ENCODE data around the gene PRR29. TPM values are rescaled to one million over a fixed set of nuclear protein-coding genes. Genes with fewer than 3 reads are reported as not detected.

PRR29 gene
- polyA plus RNA-seq, 1 of the 3 experiments (the other 2 are of a cell fraction), result 2.7 TPM

DNA sequence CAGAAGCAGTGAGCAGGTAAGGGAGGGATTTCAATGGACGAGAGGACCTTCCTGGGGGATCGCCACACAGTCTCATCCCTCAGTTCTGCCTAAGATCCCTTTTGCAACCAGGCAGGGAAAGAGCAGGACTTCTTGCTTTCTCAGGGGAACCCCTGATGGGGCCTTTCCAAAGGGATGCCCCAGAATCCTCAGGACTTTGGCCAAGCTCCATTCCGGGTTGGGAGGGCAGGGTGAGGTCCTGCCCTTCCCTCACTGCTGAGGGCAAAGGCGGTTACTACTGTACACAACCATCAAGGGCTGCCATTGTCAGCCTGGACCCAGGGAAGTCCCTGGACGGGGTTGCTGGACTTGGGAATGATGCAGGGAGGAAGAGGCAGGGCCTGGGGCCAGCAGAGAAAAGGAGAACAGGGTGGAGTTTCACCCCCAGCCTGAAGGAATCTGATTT is 9.7 kb downstream of the PRR29 start:
- TF ChIP-seq FOXJ3 (CRISPR knock-in tag; IDR thresholded peaks at IDR 0.05), result no peak
- no peak for TF ChIP-seq RXRA (IDR thresholded peaks at IDR 0.05; ENCODE audit: borderline replicate concordance, low read depth)
- TF ChIP-seq SIN3A (IDR thresholded peaks at IDR 0.05; ENCODE audit: borderline replicate concordance, low read depth, low read length), result no peak
- TF ChIP-seq, protein P1, sequence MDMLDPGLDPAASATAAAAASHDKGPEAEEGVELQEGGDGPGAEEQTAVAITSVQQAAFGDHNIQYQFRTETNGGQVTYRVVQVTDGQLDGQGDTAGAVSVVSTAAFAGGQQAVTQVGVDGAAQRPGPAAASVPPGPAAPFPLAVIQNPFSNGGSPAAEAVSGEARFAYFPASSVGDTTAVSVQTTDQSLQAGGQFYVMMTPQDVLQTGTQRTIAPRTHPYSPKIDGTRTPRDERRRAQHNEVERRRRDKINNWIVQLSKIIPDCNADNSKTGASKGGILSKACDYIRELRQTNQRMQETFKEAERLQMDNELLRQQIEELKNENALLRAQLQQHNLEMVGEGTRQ (IDR thresholded peaks at IDR 0.05; ENCODE audit: borderline replicate concordance, low read depth, low read length), result no peak
- TF ChIP-seq TCF12 (IDR thresholded peaks at IDR 0.05), result no peak
- TF ChIP-seq FOSL2 (IDR thresholded peaks at IDR 0.05; ENCODE audit: borderline replicate concordance, low read depth), result no peak
- TF ChIP-seq EP300 (IDR thresholded peaks at IDR 0.05; ENCODE audit: borderline replicate concordance in 1 of 2, low read depth in 1 of 2, low read length in 1 of 2), result no peak
- TF ChIP-seq, protein P2, sequence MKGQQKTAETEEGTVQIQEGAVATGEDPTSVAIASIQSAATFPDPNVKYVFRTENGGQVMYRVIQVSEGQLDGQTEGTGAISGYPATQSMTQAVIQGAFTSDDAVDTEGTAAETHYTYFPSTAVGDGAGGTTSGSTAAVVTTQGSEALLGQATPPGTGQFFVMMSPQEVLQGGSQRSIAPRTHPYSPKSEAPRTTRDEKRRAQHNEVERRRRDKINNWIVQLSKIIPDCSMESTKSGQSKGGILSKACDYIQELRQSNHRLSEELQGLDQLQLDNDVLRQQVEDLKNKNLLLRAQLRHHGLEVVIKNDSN (IDR thresholded peaks at IDR 0.05; ENCODE audit: borderline replicate concordance, low read depth), result no peak
- no peak for TF ChIP-seq GABPA (IDR thresholded peaks at IDR 0.05; ENCODE audit: low read depth)
- no peak for TF ChIP-seq FOXM1 (IDR thresholded peaks at IDR 0.05; ENCODE audit: low read depth)
- TF ChIP-seq TEAD4 (IDR thresholded peaks at IDR 0.05; ENCODE audit: borderline replicate concordance, insufficient read depth), result no peak
- TF ChIP-seq, protein P3, sequence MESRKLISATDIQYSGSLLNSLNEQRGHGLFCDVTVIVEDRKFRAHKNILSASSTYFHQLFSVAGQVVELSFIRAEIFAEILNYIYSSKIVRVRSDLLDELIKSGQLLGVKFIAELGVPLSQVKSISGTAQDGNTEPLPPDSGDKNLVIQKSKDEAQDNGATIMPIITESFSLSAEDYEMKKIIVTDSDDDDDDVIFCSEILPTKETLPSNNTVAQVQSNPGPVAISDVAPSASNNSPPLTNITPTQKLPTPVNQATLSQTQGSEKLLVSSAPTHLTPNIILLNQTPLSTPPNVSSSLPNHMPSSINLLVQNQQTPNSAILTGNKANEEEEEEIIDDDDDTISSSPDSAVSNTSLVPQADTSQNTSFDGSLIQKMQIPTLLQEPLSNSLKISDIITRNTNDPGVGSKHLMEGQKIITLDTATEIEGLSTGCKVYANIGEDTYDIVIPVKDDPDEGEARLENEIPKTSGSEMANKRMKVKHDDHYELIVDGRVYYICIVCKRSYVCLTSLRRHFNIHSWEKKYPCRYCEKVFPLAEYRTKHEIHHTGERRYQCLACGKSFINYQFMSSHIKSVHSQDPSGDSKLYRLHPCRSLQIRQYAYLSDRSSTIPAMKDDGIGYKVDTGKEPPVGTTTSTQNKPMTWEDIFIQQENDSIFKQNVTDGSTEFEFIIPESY (IDR thresholded peaks at IDR 0.05; ENCODE audit: borderline replicate concordance, low read depth), result no peak
- no peak for TF ChIP-seq GATA2 (CRISPR knock-in tag; IDR thresholded peaks at IDR 0.05)
- no peak for TF ChIP-seq EZH2phosphoT487 (IDR thresholded peaks at IDR 0.05; ENCODE audit: borderline replicate concordance, low read depth)
- H3F3A ChIP-seq (replicated peaks; ENCODE audit: insufficient read depth), result no peaks in the 10 kb centered on the region
- DNase-seq, result no peak
- H3K9ac ChIP-seq, result no peak overlapping the region
- no peaks in the 10 kb centered on the region for H4K20me1 ChIP-seq (ENCODE audit: insufficient read depth)
- no peaks in the 10 kb centered on the region for H3K36me3 ChIP-seq (replicated peaks in 1 of 2; ENCODE audit: control insufficient read depth in 1 of 2, insufficient read depth in 2 of 2, low read length in 1 of 2)
- no peaks in the 10 kb centered on the region for H3K9me2 ChIP-seq
- 74% methylated on average over 5 of the region's 5 CpGs for WGBS (ENCODE audit: low lambda C conversion rate)
- H3K27ac ChIP-seq (ENCODE audit: low read depth in 2 of 2, low read length in 1 of 2), result no peak overlapping the region
- no peaks in the 10 kb centered on the region for H3K79me2 ChIP-seq (ENCODE audit: insufficient read depth)
- peaks cover 0 to 22% of the 10 kb centered on the region in 2 experiments; a peak in 1 of 4 replicates for H3K4me1 ChIP-seq (ENCODE audit: control insufficient read depth in 1 of 2, insufficient read depth in 2 of 2, low read depth in 1 of 2, low read length in 1 of 2)
- no peak overlapping the region for H2AFZ ChIP-seq (ENCODE audit: low read depth)
- H3K9me3 ChIP-seq, result no peaks in the 10 kb centered on the region
- CTCF ChIA-PET, result interaction anchor here (0.8 to 4.6 kb wide), 7 partner anchors 10 to 411 kb away, joined by 3 to 32 read pairs (median 19); partner anchors contain the start of gene GH1
- H3K4me2 ChIP-seq, result no peak overlapping the region
- no peaks in the 10 kb centered on the region; the same call in 1 of the 2 replicates for H3K27me3 ChIP-seq (ENCODE audit: insufficient read depth)
- POLR2A ChIA-PET, result no interaction called here
- H3K4me3 ChIP-seq (ENCODE audit: low read depth in 2 of 2, low read length in 1 of 2), result no peak overlapping the region

Measured in SK-N-SH (cell line).